AG09319 (cell line): ENCODE data around the gene PCBD1.
A peak's percentile ranks its signal among the peaks of the same experiment; 100 is the strongest.

Experiments
- DNase-seq: peaks from one replicate; pipeline ENCODE4 v3.0.0-alpha.2; 2010; ENCODE audit warnings: low read depth; ENCODE audit errors: extremely low read depth
- TF ChIP-seq, protein P1 (sequence below): IDR thresholded peaks from 2 replicates; pipeline ENCODE4 v1.5.1; 2011; ENCODE audit warnings: low read depth, mild to moderate bottlenecking, inconsistent platforms, low read length, moderate library complexity

PCBD1 gene

DNA sequence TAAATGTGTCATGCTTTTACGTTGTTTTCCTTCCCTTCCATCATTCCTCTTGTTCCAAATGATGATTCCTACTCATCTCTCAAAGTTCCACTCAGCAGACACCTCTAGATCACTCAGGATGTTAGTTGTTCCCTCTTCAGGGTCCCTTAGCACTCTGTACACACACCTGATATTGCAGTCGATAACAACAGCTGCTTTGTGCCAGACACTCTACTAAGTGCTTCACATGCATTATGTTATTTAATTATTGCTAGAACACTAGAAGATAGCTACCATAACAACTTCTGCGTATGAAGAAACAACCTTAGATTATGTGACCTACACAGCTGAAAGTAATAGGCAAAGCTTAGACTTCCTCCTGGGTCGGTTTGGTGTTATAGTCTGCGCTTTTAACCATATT, 29.6 kb downstream of the PCBD1 start:
- no peak for DNase-seq
- TF ChIP-seq, protein P1, sequence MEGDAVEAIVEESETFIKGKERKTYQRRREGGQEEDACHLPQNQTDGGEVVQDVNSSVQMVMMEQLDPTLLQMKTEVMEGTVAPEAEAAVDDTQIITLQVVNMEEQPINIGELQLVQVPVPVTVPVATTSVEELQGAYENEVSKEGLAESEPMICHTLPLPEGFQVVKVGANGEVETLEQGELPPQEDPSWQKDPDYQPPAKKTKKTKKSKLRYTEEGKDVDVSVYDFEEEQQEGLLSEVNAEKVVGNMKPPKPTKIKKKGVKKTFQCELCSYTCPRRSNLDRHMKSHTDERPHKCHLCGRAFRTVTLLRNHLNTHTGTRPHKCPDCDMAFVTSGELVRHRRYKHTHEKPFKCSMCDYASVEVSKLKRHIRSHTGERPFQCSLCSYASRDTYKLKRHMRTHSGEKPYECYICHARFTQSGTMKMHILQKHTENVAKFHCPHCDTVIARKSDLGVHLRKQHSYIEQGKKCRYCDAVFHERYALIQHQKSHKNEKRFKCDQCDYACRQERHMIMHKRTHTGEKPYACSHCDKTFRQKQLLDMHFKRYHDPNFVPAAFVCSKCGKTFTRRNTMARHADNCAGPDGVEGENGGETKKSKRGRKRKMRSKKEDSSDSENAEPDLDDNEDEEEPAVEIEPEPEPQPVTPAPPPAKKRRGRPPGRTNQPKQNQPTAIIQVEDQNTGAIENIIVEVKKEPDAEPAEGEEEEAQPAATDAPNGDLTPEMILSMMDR, result no peak

DNA sequence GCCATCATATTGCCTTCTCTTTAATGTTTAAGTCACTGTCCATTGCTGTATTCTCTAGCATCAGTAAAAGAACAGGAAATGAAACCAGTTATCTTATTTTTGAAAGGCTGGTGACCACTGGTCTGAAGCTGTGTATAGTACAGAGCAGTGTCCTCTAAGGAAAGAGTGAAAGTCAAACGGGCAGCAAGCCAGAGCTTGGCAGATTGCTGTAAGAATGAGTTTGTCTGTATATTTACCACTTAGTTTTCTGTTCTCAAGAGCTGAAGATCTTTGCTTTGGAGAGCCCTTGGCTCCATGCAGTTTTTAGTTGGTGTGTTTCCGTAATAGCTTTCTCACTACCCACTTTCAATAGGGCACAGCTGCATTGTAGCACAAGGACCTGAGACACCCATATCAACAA, 31.9 kb downstream of the PCBD1 start:
- TF ChIP-seq, protein P1, result no peak
- no peak for DNase-seq

DNA sequence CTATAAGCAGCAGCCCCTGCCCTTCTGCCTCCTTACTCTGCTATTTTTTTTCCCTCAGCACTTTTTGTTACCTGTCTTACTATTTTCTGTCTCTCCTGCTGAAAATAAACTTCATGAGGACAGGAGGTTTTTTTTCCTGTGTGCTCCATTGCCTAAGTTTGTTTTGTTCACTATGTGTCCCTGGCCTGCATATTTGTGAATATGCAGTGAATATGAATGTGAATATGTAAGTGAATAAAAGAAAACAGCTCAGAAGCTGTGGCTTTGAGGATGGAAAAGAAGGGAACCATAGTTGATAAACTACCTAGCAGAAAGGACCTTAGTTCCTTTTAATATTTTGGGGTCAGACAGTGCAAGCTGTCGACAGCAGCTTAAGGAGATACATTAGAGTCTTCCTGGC, 34.9 kb downstream of the PCBD1 start:
- TF ChIP-seq, protein P1, result no peak
- no peak for DNase-seq

DNA sequence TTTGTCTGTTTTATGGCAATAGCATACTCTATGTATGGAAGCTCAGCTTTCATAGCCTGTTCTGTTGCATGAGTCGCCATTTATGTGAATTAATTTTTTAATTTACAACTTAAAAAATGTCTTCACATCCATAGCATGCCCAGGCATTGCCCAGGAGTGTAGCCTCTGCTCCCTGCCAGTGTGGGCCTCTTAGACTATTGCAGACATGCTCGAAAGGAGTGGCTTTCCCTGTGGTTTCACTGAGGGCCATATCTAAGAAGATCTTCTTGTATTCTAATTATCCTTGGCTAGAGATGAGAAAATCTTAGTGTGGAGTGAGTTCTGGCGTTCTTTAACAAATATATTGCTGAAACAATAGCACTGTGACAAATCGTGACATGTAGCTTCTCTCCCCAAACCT, 35.3 kb downstream of the PCBD1 start:
- TF ChIP-seq, protein P1, result no peak
- DNase-seq, result no peak

DNA sequence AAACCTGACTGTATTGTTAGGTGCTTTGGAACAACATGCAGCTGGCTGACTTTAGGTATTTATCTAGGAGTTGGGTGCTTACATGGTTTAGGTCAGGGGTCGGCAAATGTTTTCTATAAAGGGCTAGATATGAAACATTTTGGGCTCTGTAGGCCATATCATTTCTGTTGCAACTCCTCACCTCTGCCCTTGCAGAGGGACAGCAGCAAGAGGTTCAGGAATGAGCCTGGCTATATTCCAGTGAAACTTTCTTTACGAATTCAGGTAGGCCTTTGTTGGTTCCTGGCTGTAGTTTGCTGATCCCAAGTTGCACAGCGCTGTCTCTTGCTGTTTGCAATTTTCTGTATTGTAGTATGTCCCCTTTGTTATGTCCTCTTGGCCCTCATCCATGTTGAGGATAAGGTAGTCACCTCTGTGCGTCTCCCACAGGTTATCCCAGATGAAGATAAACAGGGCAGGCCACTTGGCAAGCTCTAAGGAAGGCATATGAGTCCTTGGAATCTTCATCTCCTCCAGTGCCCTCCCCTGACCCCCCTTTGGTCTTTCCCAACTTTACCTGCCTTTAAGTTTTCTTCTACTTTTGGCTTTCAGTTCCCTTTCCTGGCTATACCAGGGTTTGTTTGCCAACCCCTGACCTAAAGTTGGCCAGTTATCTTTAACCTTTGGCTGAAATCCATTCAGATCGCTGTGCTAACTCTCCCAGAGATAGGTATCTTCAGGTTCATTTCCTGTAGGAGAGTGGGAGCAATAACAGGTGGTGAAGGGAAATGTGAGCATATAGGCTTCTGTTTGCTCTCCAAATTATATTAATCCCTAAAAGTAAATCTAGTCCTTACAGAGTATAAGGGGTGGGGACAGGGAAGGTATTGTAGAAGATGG, 36.5 kb downstream of the PCBD1 start:
- no peak for DNase-seq
- TF ChIP-seq, protein P1, result no peak

DNA sequence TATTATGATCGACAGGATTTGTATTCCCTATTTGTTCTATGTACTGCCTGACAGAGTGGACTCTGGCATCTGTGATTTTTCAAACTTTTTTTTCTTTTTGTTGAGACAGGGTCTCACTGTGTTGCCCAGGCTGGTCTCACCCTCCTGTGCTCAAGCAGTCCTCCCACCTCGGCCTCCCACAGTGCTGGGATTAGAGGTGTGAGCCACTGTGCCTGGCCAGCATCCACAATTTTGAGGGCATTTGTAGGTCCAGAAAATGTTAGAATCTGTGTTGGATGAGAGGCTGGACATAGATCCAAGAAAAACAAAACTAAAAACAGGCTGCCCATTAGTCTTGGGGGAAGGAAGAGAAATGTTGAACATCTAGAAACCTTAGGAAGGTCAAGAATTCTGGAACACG, 38.3 kb downstream of the PCBD1 start:
- DNase-seq, result no peak
- TF ChIP-seq, protein P1, result no peak

DNA sequence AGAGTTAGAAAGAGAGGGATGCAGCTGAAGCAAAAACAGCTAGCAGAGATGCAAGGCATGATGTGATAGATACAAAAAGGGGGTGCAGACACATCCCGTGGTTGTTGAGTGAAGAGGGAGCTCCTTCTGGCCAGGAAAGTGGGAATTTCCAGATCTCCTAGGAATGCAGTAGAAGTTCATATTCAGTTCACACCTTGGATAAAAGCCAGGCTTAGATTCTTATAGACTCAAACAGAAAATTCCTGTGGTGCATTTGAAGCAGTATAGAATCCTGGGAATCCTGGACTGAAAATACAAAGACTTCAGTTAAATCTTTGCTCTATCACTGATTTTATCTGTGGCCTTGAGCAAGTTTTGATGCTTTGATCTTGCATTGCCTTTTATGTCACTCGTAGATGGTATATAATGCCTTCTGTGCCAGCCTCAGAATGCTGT, 38.8 kb downstream of the PCBD1 start:
- peak; percentile 28 for DNase-seq

More for the DNA sequence above, 38.8 kb downstream of the PCBD1 start:
- TF ChIP-seq, protein P1, result no peak
